Measurements from ENCODE around the gene GSG1L. TPM values are rescaled to one million over a fixed set of nuclear protein-coding genes. Genes with fewer than 3 reads are reported as not detected.

Gene GSG1L
- total RNA-seq, 2 donors from 2014 or later: not detected

- H3K36me3 Mint-ChIP-seq (ENCODE audit: insufficient read depth in 2 of 2): no peaks in the 10 kb centered on the region
- no peaks in the 10 kb centered on the region for H3K4me1 Mint-ChIP-seq (ENCODE audit: low read depth)
- H3K4me3 Mint-ChIP-seq: no peak overlapping the region
- H3K9me3 Mint-ChIP-seq: no peaks in the 10 kb centered on the region
- peaks cover 5% of the 10 kb centered on the region for H3K27me3 Mint-ChIP-seq (ENCODE audit: low read depth)
- ATAC-seq (replicated peaks in 1 of 2) (no peak), DNase-seq (no peak)
- H3K27ac Mint-ChIP-seq: no peak overlapping the region
Observed at GRCh38 chr16:27819881-27820610, 243.5 kb downstream of the GSG1L start.

DNA sequence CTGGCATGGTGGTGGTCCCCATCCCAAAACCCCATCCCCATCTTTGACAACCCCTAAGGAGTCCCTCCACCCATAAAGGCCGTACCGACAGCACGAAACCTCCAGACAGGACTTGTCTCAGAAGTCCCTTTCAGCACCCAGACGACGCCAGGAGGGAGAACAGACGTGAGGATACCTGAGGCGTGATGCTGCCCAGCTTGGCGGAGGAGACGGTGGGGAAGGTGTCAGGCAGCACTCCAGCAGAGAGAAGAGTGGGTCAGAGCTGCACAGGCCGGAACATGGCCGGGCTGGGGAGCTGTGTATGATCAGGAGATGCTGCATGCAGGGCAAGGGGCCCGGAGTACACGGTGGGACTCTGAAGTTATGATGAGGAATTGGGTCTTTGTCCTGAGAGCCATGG, 244.2 kb downstream of the GSG1L start:
- Mint-ChIP-seq H3K27me3 (ENCODE audit: low read depth) (peaks cover 5% of the 10 kb centered on the region), H3K4me3 (no peak overlapping the region), H3K36me3 (ENCODE audit: insufficient read depth in 2 of 2) (no peaks in the 10 kb centered on the region), H3K4me1 (ENCODE audit: low read depth) (no peaks in the 10 kb centered on the region), H3K27ac (no peak overlapping the region), H3K9me3 (no peaks in the 10 kb centered on the region)
- ATAC-seq (replicated peaks in 1 of 2): no peak
- DNase-seq: no peak

GRCh38 chr16:27818246-27818645, 245.3 kb downstream of the GSG1L start:
- Mint-ChIP-seq H3K36me3 (ENCODE audit: insufficient read depth in 2 of 2) (no peaks in the 10 kb centered on the region), H3K4me1 (ENCODE audit: low read depth) (no peaks in the 10 kb centered on the region), H3K27ac (no peak overlapping the region), H3K9me3 (no peaks in the 10 kb centered on the region), H3K27me3 (ENCODE audit: low read depth) (peaks cover 5% of the 10 kb centered on the region), H3K4me3 (no peak overlapping the region)
- ATAC-seq (replicated peaks in 1 of 2): no peak
- DNase-seq: no peak

- Mint-ChIP-seq H3K27me3 (ENCODE audit: low read depth) (peaks cover 5% of the 10 kb centered on the region), H3K9me3 (no peaks in the 10 kb centered on the region), H3K4me3 (no peak overlapping the region), H3K27ac (no peak overlapping the region), H3K4me1 (ENCODE audit: low read depth) (no peaks in the 10 kb centered on the region), H3K36me3 (ENCODE audit: insufficient read depth in 2 of 2) (no peaks in the 10 kb centered on the region)
- no peak for ATAC-seq (replicated peaks in 1 of 2)
- no peak for DNase-seq
Observed at GRCh38 chr16:27817038-27817437, 246.5 kb downstream of the GSG1L start.

DNA sequence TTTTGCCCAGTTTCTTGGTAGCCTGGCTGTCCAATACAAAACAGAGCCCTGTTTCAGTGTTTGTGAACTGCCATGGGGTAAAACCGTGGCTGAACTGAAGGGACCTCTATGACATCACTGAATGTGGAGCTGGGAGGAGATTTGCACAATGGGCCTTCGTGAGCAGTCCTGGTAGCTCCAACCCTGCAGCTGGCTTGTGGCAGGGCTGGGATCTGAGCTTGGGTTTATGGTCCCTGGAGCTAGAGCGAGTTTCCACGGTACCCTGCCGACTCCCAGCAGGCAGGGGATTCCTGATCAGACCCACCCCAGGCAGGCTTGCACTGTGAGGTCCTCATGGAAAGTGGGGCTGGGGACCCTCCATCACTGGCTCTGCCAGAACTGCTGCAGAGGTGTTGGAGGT, 247.0 kb downstream of the GSG1L start:
- ATAC-seq (replicated peaks in 1 of 2): no peak
- Mint-ChIP-seq H3K4me1 (ENCODE audit: low read depth) (no peaks in the 10 kb centered on the region), H3K4me3 (no peak overlapping the region), H3K27ac (no peak overlapping the region), H3K9me3 (no peaks in the 10 kb centered on the region), H3K36me3 (ENCODE audit: insufficient read depth in 2 of 2) (no peaks in the 10 kb centered on the region), H3K27me3 (ENCODE audit: low read depth) (peaks cover 5% of the 10 kb centered on the region)
- DNase-seq: no peak

DNA sequence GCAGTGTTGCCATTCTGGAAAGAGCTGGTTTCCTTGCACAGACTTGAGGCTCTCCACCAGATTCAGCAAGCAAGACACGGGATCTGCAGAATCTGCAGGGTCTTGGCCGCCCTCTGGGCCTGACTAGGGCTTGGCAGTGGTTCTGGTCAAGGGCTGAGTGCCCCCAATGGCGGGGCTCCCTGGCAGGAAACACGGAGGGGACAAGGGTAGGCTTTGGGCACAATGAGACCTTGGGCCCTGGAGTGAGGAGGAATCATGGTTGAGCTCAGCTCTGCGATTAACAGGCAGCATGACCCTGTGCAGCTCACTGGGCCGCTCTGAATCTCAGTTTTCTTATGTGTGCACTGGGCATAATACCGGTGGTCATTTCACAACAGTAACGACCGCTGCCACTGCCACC, 249.9 kb downstream of the GSG1L start:
- H3K4me1 Mint-ChIP-seq (ENCODE audit: low read depth): no peaks in the 10 kb centered on the region
- no peak overlapping the region for H3K4me3 Mint-ChIP-seq
- H3K36me3 Mint-ChIP-seq (ENCODE audit: insufficient read depth in 2 of 2): no peaks in the 10 kb centered on the region
- H3K27me3 Mint-ChIP-seq (ENCODE audit: low read depth): peaks cover 5% of the 10 kb centered on the region
- no peak overlapping the region for H3K27ac Mint-ChIP-seq
- ATAC-seq (replicated peaks in 1 of 2) (no peak), DNase-seq (no peak)
- H3K9me3 Mint-ChIP-seq: no peaks in the 10 kb centered on the region

GRCh38 chr16:27811881-27812280, 251.6 kb downstream of the GSG1L start:
- Mint-ChIP-seq H3K4me3 (no peak overlapping the region), H3K9me3 (no peaks in the 10 kb centered on the region), H3K4me1 (ENCODE audit: low read depth) (no peaks in the 10 kb centered on the region), H3K27me3 (ENCODE audit: low read depth) (peaks cover 5% of the 10 kb centered on the region), H3K36me3 (ENCODE audit: insufficient read depth in 2 of 2) (no peaks in the 10 kb centered on the region), H3K27ac (no peak overlapping the region)
- DNase-seq (no peak), ATAC-seq (replicated peaks in 1 of 2) (no peak)

DNA sequence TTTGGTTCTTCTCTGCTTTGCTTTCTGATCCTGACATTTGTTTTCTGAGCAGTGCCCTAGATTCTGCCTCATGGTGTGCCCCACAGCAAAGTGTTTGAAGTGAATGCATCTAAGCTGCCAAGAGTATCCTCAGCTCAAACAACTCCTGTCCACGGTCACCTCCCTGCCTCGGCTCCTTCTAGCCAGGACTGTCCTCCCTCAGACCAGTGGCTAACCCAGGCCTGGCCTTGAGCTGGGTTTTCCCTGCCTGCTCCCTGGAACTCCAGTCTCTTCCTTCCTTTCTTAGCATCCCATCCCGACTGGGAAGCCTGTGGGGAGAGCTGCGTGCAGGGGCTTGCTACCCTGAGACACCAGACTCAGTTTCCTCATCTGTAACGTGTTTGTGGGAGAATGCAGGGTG, 256.5 kb downstream of the GSG1L start:
- ATAC-seq (replicated peaks in 1 of 2): no peak
- no peak overlapping the region for H3K4me3 Mint-ChIP-seq

GRCh38 chr16:27806388-27806787, 257.1 kb downstream of the GSG1L start:
- Mint-ChIP-seq H3K4me3 (no peak overlapping the region), H3K27me3 (ENCODE audit: low read depth) (peaks cover 23% of the 10 kb centered on the region), H3K4me1 (ENCODE audit: low read depth) (no peaks in the 10 kb centered on the region), H3K36me3 (ENCODE audit: insufficient read depth in 2 of 2) (no peaks in the 10 kb centered on the region), H3K9me3 (no peaks in the 10 kb centered on the region), H3K27ac (no peak overlapping the region)
- ATAC-seq (replicated peaks in 1 of 2): no peak
- no peak for DNase-seq

More for the DNA sequence above, 256.5 kb downstream of the GSG1L start:
- no peaks in the 10 kb centered on the region for H3K4me1 Mint-ChIP-seq (ENCODE audit: low read depth)
- H3K36me3 Mint-ChIP-seq (ENCODE audit: insufficient read depth in 2 of 2): no peaks in the 10 kb centered on the region
- H3K9me3 Mint-ChIP-seq: no peaks in the 10 kb centered on the region
- DNase-seq: no peak
- peaks cover 23% of the 10 kb centered on the region for H3K27me3 Mint-ChIP-seq (ENCODE audit: low read depth)
- H3K27ac Mint-ChIP-seq: no peak overlapping the region

DNA sequence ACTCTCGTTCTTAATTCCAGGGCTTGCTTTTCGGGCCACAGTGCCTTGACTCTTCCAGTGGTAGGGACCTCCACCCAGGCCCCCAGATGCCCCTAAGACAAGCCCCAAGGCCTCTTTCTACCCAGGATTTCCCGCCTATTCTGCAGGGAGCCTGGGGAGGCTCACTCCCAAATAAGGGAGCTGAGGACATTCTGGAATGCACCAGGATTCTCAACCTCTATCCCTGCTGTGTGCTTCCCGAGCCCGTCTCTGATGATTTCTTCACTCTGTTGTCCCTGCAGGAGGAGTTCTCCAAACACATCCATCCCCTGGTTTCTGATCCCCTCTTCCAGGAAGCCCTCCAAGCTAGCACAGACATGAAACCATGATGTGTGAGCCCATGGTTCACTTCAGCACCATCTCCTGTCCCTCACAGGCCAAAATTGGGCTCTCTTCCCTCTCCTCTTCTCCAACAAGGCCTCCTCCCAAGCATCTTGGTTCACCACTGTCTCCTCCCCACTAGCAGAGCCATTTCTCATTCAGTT, 257.6 kb downstream of the GSG1L start:
- Mint-ChIP-seq H3K36me3 (ENCODE audit: insufficient read depth in 2 of 2) (no peaks in the 10 kb centered on the region), H3K27me3 (ENCODE audit: low read depth) (peaks cover 23% of the 10 kb centered on the region), H3K9me3 (no peaks in the 10 kb centered on the region), H3K4me3 (no peak overlapping the region), H3K4me1 (ENCODE audit: low read depth) (no peaks in the 10 kb centered on the region), H3K27ac (no peak overlapping the region)
- ATAC-seq (replicated peaks in 1 of 2) (no peak), DNase-seq (no peak)

- Mint-ChIP-seq H3K9me3 (no peaks in the 10 kb centered on the region), H3K27me3 (ENCODE audit: low read depth) (peaks cover 23% of the 10 kb centered on the region), H3K36me3 (ENCODE audit: insufficient read depth in 2 of 2) (no peaks in the 10 kb centered on the region), H3K4me3 (peak overlapping the region in 1 of 2 donors; percentile 5), H3K27ac (peak overlapping the region; percentile 25), H3K4me1 (ENCODE audit: low read depth) (no peaks in the 10 kb centered on the region)
- DNase-seq (no peak), ATAC-seq (replicated peaks in 1 of 2) (no peak)
Observed at GRCh38 chr16:27803775-27804549, 259.6 kb downstream of the GSG1L start.

DNA sequence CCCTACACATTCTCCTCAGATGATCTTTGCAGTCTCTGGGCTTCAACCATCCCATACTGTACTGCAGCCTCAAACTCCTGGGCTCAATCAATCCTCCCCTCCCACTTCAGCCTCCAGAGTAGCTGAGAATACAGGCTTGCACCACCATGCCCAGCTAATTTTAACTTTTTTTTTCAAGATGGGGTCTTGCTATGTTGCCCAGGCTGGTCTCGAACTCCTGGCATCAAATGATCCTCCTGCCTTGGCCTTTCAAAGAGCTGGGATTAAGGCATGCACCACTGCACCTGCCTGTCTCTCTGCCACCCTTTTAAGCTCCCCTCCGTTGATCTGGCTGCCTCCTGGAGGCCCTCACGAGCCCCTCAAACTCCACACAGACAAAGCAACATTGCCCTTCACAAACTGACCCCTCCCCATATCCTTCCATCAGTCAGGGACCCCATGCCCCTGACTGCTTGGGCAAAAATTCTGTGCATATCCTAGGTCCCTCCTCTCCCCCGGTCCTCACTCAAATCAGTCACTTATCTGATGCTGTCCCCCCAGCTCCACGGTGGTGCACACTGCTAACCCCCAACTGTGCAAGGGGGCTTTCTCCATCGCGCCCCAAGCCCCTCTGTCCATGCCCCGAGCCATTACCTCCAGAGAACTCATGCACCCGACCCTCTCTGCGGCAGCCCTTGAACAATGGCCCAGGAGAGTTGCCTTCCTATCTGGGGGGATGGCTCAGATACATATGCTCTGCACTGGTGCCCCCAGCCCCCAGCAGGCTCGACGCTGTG, 260.7 kb downstream of the GSG1L start:
- ATAC-seq (replicated peaks in 1 of 2): no peak
- no peaks in the 10 kb centered on the region for H3K4me1 Mint-ChIP-seq (ENCODE audit: low read depth)
- H3K9me3 Mint-ChIP-seq: no peaks in the 10 kb centered on the region
- H3K4me3 Mint-ChIP-seq: no peak overlapping the region
- no peak for DNase-seq
- H3K27me3 Mint-ChIP-seq (ENCODE audit: low read depth): peaks cover 23% of the 10 kb centered on the region
- H3K27ac Mint-ChIP-seq: no peak overlapping the region
- no peaks in the 10 kb centered on the region for H3K36me3 Mint-ChIP-seq (ENCODE audit: insufficient read depth in 2 of 2)
